ENCODE data around the gene PM20D2. TPM values are rescaled to one million over a fixed set of nuclear protein-coding genes. Genes with fewer than 3 reads are reported as not detected.

Gene PM20D2
- total RNA-seq, 1 experiment from 2014 or later, result 28.8 TPM

GRCh38 chr6:89205819-89206218, 60.0 kb downstream of the PM20D2 start:
- POLR2A ChIA-PET (ENCODE audit: unreplicated experiment), result no interaction called here
- no peak overlapping the region for H2AFZ ChIP-seq
- H3K27me3 ChIP-seq (ENCODE audit: insufficient read depth, low read depth), result no peaks in the 10 kb centered on the region
- no peaks in the 10 kb centered on the region for H3F3A ChIP-seq (ENCODE audit: insufficient read depth, low read depth)
- H3K27ac ChIP-seq, result no peak overlapping the region
- CTCF ChIA-PET, result no interaction called here
- no peak overlapping the region for H3K4me2 ChIP-seq
- no peaks in the 10 kb centered on the region for H3K9me2 ChIP-seq (ENCODE audit: insufficient read depth)
- H3K9me3 ChIP-seq (ENCODE audit: insufficient read depth, low read depth), result no peaks in the 10 kb centered on the region
- no peaks in the 10 kb centered on the region for H3K36me3 ChIP-seq (ENCODE audit: low read depth)
- no peak for DNase-seq
- no peaks in the 10 kb centered on the region for H4K20me1 ChIP-seq (ENCODE audit: insufficient read depth)
- TF ChIP-seq EZH2 (IDR thresholded peaks at IDR 0.05; ENCODE audit: low read depth) (no peak), CTCF (conservative IDR thresholded peaks at IDR 0.05) (no peak)
- no peaks in the 10 kb centered on the region for H3K4me1 ChIP-seq (replicated peaks; ENCODE audit: insufficient read depth)
- intact Hi-C loops (cut with micrococcal nuclease; ENCODE audit: unreplicated experiment), result no loop called here
- H3K79me2 ChIP-seq (ENCODE audit: low read depth), result no peaks in the 10 kb centered on the region
- no TSS peak for BruUV-seq (replicated peaks)
- H3K4me3 ChIP-seq, result no peak overlapping the region

- Histone ChIP-seq H3K4me3 (no peak overlapping the region), H3K4me1 (replicated peaks; ENCODE audit: insufficient read depth) (no peaks in the 10 kb centered on the region), H3K36me3 (ENCODE audit: low read depth) (no peaks in the 10 kb centered on the region), H3K79me2 (ENCODE audit: low read depth) (no peaks in the 10 kb centered on the region), H3K9me3 (ENCODE audit: insufficient read depth, low read depth) (no peaks in the 10 kb centered on the region), H3K27ac (no peak overlapping the region), H2AFZ (no peak overlapping the region), H4K20me1 (ENCODE audit: insufficient read depth) (no peaks in the 10 kb centered on the region), H3K9me2 (ENCODE audit: insufficient read depth) (no peaks in the 10 kb centered on the region), H3K27me3 (ENCODE audit: insufficient read depth, low read depth) (no peaks in the 10 kb centered on the region), H3K4me2 (no peak overlapping the region), H3F3A (ENCODE audit: insufficient read depth, low read depth) (no peaks in the 10 kb centered on the region)
- CTCF ChIA-PET, result no interaction called here
- intact Hi-C loops (cut with micrococcal nuclease; ENCODE audit: unreplicated experiment), result no loop called here
- POLR2A ChIA-PET (ENCODE audit: unreplicated experiment), result no interaction called here
- BruUV-seq (replicated peaks), result no TSS peak
- TF ChIP-seq CTCF (conservative IDR thresholded peaks at IDR 0.05) (no peak), EZH2 (IDR thresholded peaks at IDR 0.05; ENCODE audit: low read depth) (no peak)
- DNase-seq, result no peak
Observed at GRCh38 chr6:89208551-89208950, 62.7 kb downstream of the PM20D2 start.

GRCh38 chr6:89209457-89209856, 63.6 kb downstream of the PM20D2 start:
- H3K27ac ChIP-seq, result no peak overlapping the region
- no peak overlapping the region for H2AFZ ChIP-seq
- TF ChIP-seq EZH2 (IDR thresholded peaks at IDR 0.05; ENCODE audit: low read depth) (no peak), CTCF (conservative IDR thresholded peaks at IDR 0.05) (no peak)
- no peaks in the 10 kb centered on the region for H4K20me1 ChIP-seq (ENCODE audit: insufficient read depth)
- no peaks in the 10 kb centered on the region for H3K4me1 ChIP-seq (replicated peaks; ENCODE audit: insufficient read depth)
- no peak overlapping the region for H3K4me2 ChIP-seq
- BruUV-seq (replicated peaks), result no TSS peak
- H3F3A ChIP-seq (ENCODE audit: insufficient read depth, low read depth), result no peaks in the 10 kb centered on the region
- H3K9me2 ChIP-seq (ENCODE audit: insufficient read depth), result no peaks in the 10 kb centered on the region
- DNase-seq, result no peak
- no peak overlapping the region for H3K4me3 ChIP-seq
- CTCF ChIA-PET, result no interaction called here
- no peaks in the 10 kb centered on the region for H3K79me2 ChIP-seq (ENCODE audit: low read depth)
- no peaks in the 10 kb centered on the region for H3K36me3 ChIP-seq (ENCODE audit: low read depth)
- H3K9me3 ChIP-seq (ENCODE audit: insufficient read depth, low read depth), result no peaks in the 10 kb centered on the region
- POLR2A ChIA-PET (ENCODE audit: unreplicated experiment), result no interaction called here
- intact Hi-C loops (cut with micrococcal nuclease; ENCODE audit: unreplicated experiment), result no loop called here
- H3K27me3 ChIP-seq (ENCODE audit: insufficient read depth, low read depth), result no peaks in the 10 kb centered on the region
